ENCODE results near the gene SLC6A12.

DNA sequence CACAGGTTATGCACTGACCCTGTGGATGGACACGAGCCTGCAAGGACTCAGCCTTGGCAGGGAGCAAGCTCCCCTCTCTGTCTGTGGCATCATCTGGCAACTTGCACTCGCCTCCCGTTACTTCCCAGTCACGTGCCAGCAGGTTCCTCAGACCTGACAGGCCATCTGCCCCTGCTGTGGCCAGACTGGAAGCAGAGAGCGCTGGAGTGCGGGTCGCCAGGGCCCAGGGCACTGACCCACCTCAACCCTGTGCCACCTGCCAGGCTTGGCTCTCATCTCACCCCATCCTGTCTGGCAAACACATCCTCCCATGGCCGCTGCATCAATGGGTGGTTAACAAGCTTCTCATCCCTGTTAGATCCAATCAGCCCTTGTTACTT, 28.4 kb downstream of the SLC6A12 start:
- no peak for TF ChIP-seq EP300 (conservative IDR thresholded peaks at IDR 0.05; ENCODE audit: poor library complexity, severe bottlenecking)
- TF ChIP-seq, protein P1, sequence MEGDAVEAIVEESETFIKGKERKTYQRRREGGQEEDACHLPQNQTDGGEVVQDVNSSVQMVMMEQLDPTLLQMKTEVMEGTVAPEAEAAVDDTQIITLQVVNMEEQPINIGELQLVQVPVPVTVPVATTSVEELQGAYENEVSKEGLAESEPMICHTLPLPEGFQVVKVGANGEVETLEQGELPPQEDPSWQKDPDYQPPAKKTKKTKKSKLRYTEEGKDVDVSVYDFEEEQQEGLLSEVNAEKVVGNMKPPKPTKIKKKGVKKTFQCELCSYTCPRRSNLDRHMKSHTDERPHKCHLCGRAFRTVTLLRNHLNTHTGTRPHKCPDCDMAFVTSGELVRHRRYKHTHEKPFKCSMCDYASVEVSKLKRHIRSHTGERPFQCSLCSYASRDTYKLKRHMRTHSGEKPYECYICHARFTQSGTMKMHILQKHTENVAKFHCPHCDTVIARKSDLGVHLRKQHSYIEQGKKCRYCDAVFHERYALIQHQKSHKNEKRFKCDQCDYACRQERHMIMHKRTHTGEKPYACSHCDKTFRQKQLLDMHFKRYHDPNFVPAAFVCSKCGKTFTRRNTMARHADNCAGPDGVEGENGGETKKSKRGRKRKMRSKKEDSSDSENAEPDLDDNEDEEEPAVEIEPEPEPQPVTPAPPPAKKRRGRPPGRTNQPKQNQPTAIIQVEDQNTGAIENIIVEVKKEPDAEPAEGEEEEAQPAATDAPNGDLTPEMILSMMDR (IDR thresholded peaks at IDR 0.05; ENCODE audit: poor library complexity, severe bottlenecking), result no peak
- no peak for TF ChIP-seq RAD21 (conservative IDR thresholded peaks at IDR 0.05)
- no peak for TF ChIP-seq TAF1 (IDR thresholded peaks at IDR 0.05; ENCODE audit: low read depth)
- TF ChIP-seq POLR2AphosphoS5 (IDR thresholded peaks at IDR 0.05), result no peak
- TF ChIP-seq, protein P2, sequence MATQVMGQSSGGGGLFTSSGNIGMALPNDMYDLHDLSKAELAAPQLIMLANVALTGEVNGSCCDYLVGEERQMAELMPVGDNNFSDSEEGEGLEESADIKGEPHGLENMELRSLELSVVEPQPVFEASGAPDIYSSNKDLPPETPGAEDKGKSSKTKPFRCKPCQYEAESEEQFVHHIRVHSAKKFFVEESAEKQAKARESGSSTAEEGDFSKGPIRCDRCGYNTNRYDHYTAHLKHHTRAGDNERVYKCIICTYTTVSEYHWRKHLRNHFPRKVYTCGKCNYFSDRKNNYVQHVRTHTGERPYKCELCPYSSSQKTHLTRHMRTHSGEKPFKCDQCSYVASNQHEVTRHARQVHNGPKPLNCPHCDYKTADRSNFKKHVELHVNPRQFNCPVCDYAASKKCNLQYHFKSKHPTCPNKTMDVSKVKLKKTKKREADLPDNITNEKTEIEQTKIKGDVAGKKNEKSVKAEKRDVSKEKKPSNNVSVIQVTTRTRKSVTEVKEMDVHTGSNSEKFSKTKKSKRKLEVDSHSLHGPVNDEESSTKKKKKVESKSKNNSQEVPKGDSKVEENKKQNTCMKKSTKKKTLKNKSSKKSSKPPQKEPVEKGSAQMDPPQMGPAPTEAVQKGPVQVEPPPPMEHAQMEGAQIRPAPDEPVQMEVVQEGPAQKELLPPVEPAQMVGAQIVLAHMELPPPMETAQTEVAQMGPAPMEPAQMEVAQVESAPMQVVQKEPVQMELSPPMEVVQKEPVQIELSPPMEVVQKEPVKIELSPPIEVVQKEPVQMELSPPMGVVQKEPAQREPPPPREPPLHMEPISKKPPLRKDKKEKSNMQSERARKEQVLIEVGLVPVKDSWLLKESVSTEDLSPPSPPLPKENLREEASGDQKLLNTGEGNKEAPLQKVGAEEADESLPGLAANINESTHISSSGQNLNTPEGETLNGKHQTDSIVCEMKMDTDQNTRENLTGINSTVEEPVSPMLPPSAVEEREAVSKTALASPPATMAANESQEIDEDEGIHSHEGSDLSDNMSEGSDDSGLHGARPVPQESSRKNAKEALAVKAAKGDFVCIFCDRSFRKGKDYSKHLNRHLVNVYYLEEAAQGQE (IDR thresholded peaks at IDR 0.05; ENCODE audit: borderline replicate concordance), result no peak
